Aorta (tissue), 5 donors: ENCODE measurements around the gene LRRC8B. TPM values are rescaled to one million over a fixed set of nuclear protein-coding genes. Genes with fewer than 3 reads are reported as not detected.
"Not testable (repeated sequence)": the region's sequence is repeated elsewhere in the genome, so short reads cannot be mapped to it uniquely, and the experiment has no call there.

ENCODE experiments used
- ATAC-seq: fragments of 200-7000 bp; cut with Tn5 transposase; one replicate; pipeline ENCODE4 v1.9.1; 2022; ENCODE audit warnings: moderate library complexity; ENCODE audit not compliant: low FRiP score
- DNase-seq, 2 donors: peaks; one replicate each; pipeline ENCODE4 v3.0.0-alpha.2; 2020
- H3K27ac ChIP-seq, 2 donors: one replicate each; pipeline ENCODE4 v1.5.1; 2013; ENCODE audit warnings: low read length in 2 of 2, mild to moderate bottlenecking in 2 of 2, moderate library complexity in 2 of 2, control low read depth in 1 of 2, inconsistent platforms in 1 of 2, low read depth in 1 of 2
- H3K27me3 ChIP-seq, 2 donors: one replicate each; pipeline ENCODE4 v1.6.1; 2013; ENCODE audit warnings: control low read depth in 1 of 2, low read length in 1 of 2, mild to moderate bottlenecking in 1 of 2, moderate library complexity in 1 of 2; ENCODE audit not compliant: insufficient read depth in 2 of 2, control insufficient read depth in 1 of 2
- H3K36me3 ChIP-seq, 2 donors: one replicate each; pipeline ENCODE4 v1.6.1; 2013; ENCODE audit warnings: control low read depth in 1 of 2, low read length in 1 of 2, mild to moderate bottlenecking in 1 of 2; ENCODE audit not compliant: insufficient read depth in 2 of 2, control insufficient read depth in 1 of 2
- H3K4me1 ChIP-seq, 2 donors: one replicate each; pipeline ENCODE4 v1.6.1; 2013; ENCODE audit warnings: low read length in 2 of 2, control low read depth in 1 of 2, mild to moderate bottlenecking in 1 of 2, moderate library complexity in 1 of 2; ENCODE audit not compliant: insufficient read depth in 2 of 2, control insufficient read depth in 1 of 2
- H3K4me3 ChIP-seq, 2 donors: one replicate each; pipeline ENCODE4 v1.5.1; 2013; ENCODE audit warnings: low read length in 2 of 2, control low read depth in 1 of 2, mild to moderate bottlenecking in 1 of 2
- H3K9me3 ChIP-seq: one replicate; pipeline ENCODE4 v1.6.1; 2013; ENCODE audit warnings: mild to moderate bottlenecking, low read length; ENCODE audit not compliant: control insufficient read depth
- WGBS, 2 donors: extraction: QIAGEN DNeasy Blood & Tissue Kit; methylation state at CpG; one replicate each; pipeline ENCODE4 v1.1.7; 2013; 5-methylcytosine and 5-hydroxymethylcytosine counted together
- intact Hi-C, 2 donors: fragments of 100-400 bp; cut with DNase I; formaldehyde crosslinking; loops; one replicate each; pipeline versions ENCODE4 v1.14.2 to v1.15.0; 2022
- polyA plus RNA-seq, 2 donors: library from polyadenylated mRNA; stranded (reverse); fragments of 200-250 nt; gene quantifications; one replicate each; pipeline ENCODE4 v1.2.3, GENCODE V29; 2013
- total RNA-seq, 2 donors: library from RNA; stranded (reverse); fragmentation: NEBNext Ultra II Directional; extraction: Animal tissue kit (Norgen Biotek cat#: 25700); gene quantifications; one replicate each; pipeline ENCODE4 v1.2.1, GENCODE V29; 2021
- donor health status: healthy with polysubstance abuse.
- donor health status: Bipolar disorder and iron deficiency.
- donor health status: DM: no; HTN: no; CAD: no.
- donor health status: DM: no; HTN: no; CAD: no.
- donor health status: DM: yes; HTN: yes; CAD: no.

Gene LRRC8B
- total and polyA plus RNA-seq, 4 donors: 0.72 to 5.9 (median 2.6) TPM

DNA sequence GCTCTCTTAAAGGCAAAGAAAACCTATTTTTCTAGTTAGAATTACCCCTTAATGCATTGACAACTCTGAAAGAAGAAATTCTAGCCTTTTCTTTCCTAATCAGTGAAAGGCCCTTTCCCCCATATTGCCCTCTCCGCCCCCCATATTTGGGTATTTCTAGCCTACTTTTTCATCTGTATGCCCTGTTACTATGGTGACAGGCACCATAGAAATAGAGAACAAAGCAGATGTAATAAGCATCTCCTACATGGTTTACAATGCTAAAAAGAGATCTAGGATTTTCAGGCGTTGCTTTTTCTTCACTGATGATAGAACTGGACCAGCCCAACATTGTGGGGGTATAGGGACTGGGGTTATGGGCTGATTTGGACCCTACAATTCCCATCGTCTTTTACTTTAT is 14.5 kb downstream of the LRRC8B start:
- no peaks in the 10 kb centered on the region for H3K9me3 ChIP-seq
- WGBS, 2 donors: 85 to 91% methylated on average over 3 of the region's 3 CpGs
- no peak overlapping the region for H3K4me3 ChIP-seq
- H3K27me3 ChIP-seq: no peaks in the 10 kb centered on the region
- intact Hi-C loops: loop anchor here in 1 of 2 donors (10.0 kb wide), 1 partner anchor 56 kb away; no protein-coding TSS in a partner anchor
- peaks cover 0 to 1% of the 10 kb centered on the region in 2 donors for H3K4me1 ChIP-seq
- DNase-seq (no peak), ATAC-seq (no peak)
- no peaks in the 10 kb centered on the region for H3K36me3 ChIP-seq
- no peak overlapping the region for H3K27ac ChIP-seq

DNA sequence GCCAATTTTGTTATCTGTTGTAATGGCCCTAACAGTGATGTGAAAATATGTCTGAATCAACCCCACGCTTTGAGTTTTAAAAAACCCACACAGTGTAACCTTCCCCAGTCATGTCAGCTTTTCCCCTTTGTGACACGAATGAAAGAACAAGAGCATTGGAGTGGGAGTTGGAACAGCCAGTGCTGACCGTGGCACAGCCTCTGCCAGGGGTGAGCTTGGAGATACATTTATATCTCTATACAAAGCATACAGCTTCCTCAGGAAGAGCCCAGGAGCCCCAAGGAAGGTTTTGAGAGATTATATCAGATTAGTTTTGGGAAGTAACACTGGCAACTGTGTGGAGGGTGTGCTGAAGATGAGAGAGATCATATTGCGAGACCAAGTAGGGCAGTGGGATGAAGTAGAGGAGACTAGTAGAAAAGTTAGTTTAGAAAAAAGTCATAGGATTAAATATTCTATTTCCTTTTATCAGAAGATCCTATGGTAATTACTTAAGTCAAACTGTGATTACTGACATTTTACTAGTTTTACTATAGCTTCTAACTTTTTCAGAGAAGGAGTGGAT is 15.9 kb downstream of the LRRC8B start:
- H3K27me3 ChIP-seq: no peaks in the 10 kb centered on the region
- no peak for ATAC-seq
- H3K9me3 ChIP-seq: no peaks in the 10 kb centered on the region
- 76% methylated on average over 4 of the region's 4 CpGs for WGBS, 2 donors
- no peak overlapping the region for H3K4me3 ChIP-seq
- no peaks in the 10 kb centered on the region for H3K36me3 ChIP-seq
- no peak overlapping the region for H3K27ac ChIP-seq
- intact Hi-C loops: no loop called here
- peaks cover 0 to 1% of the 10 kb centered on the region in 2 donors for H3K4me1 ChIP-seq
- DNase-seq: no peak

DNA sequence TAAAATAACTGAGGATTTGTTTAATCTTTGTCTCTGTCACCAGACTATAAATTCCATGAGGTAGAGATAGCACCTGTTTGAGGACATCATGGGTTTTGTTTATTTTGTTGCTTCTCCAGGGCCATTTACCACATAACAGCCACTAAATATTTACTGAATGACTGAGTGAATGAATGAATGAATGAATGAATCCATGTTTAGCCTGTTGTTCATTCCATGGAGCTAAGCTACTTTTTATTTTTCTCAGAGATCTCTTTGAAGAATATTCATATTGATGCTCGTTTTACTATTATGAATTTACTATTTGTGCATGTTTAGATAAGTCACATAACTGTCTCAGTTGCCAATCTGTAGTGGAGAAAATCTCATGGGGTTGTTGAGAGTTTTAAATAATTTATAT is 17.7 kb downstream of the LRRC8B start:
- peaks cover 0 to 1% of the 10 kb centered on the region in 2 donors for H3K4me1 ChIP-seq
- H3K9me3 ChIP-seq: no peaks in the 10 kb centered on the region
- no peak for DNase-seq
- H3K36me3 ChIP-seq: no peaks in the 10 kb centered on the region
- ATAC-seq: no peak
- intact Hi-C loops: no loop called here
- no peaks in the 10 kb centered on the region for H3K27me3 ChIP-seq
- H3K4me3 ChIP-seq: no peak overlapping the region
- WGBS, 2 donors: 88 to 90% methylated on average over 1 of the region's 1 CpG
- H3K27ac ChIP-seq: no peak overlapping the region

DNA sequence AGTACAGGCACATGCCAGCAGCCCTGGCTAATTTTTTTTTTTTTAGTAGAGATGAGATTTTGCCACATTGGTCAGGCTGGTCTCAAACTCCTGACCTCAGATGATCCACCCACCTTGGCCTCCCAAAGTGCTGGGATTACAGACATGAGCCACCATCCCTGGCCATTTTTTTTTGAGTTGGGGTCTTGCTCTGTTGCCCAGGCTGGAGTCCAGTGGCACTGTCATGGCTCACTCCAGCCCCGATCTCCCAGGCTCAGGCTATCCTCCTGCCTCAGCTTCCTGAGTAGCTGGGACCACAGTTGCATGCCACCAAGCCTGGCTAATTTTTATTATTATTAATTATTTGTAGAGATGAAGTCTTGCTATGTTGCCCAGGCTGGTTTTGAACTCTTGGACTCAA is 19.0 kb downstream of the LRRC8B start:
- intact Hi-C loops, H3K27me3 ChIP-seq, H3K27ac ChIP-seq, DNase-seq, ATAC-seq, H3K4me3 ChIP-seq, H3K9me3 ChIP-seq, H3K36me3 ChIP-seq, H3K4me1 ChIP-seq: not testable (repeated sequence)
- 91 to 96% methylated on average over 1 of the region's 1 CpG for WGBS, 2 donors

DNA sequence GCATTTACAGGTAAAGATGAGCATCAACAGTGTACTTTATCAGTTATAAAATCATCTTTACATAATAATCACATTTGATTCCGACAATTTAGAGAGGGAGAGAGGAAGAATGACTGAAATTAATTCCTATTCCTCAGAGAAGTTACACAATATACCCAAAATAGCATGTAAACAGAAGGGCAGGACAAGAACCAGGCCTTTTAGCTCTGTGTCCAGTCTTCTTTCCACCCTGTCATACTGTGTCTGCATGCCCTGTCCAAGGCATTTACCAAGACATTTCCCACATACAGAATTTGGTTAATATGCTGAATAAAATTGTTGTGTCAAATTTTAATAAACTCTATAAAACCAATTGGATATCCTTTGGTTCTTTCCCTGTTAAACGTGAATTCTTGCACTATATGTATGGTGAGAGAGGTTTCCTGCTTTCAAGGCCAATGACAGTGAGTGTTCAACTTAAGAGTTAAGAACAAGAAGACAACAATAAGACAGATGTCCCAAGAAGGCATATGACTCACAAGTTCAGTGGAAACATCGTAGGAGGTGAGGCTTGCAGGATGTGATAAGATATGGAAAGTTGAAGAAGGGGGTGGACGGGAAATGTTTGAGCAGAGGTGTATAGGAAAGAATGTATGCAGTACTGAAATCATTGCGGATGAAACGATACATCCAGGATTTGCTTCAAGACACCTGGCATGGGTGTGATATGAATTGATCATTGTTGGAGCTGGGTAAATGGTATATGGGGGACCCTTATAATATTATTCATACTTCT is 20.8 kb downstream of the LRRC8B start:
- H3K9me3 ChIP-seq: no peaks in the 10 kb centered on the region
- no peak overlapping the region for H3K4me3 ChIP-seq
- DNase-seq (no peak), ATAC-seq (no peak)
- H3K36me3 ChIP-seq: no peaks in the 10 kb centered on the region
- H3K27ac ChIP-seq: no peak overlapping the region
- peaks cover 1 to 3% of the 10 kb centered on the region in 2 donors for H3K4me1 ChIP-seq
- 75 to 81% methylated on average over 6 of the region's 6 CpGs for WGBS, 2 donors
- H3K27me3 ChIP-seq: no peaks in the 10 kb centered on the region
- intact Hi-C loops: no loop called here

DNA sequence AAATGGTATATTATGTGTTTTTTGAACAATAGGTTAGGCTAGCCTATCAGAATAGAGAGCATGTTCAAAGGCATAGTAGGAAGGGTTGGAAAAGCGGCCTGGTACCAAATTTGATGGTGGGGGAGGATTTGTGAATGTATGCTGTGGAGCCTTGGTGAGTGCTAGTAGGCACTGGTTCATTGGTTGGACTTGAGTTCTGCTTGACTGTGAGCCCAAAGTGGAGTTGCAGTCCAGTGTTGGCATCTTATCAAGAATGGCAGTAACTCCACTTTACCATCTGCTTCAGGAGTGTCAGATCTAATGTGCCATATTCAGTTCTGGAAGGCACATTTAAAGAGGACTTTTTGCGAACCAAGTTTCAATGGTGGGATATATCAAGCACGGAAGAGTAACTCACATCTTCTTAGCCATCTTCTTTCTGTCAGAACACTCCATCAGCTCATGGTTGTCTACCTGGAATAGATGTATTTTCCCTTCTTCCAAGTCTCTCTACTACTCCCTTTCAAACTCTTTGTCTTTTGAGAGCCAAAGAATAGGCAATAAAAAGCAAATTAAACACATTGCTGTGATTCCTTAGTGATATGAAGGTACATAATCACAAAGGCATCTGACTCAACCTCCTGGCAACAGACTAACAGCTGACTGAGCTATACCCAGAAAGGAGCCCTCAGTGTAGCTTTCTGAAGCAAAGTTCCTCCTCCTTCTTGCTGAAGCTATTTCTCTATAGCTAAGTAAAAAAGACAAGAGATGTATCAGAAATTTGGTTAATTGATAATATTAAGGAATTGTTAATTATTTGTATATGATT is 21.7 kb downstream of the LRRC8B start:
- H3K27ac ChIP-seq: no peak overlapping the region
- peaks cover 1 to 3% of the 10 kb centered on the region in 2 donors for H3K4me1 ChIP-seq
- no peak overlapping the region for H3K4me3 ChIP-seq
- ATAC-seq: no peak
- no peak for DNase-seq
- intact Hi-C loops: no loop called here
- WGBS, 2 donors: 94 to 97% methylated on average over 3 of the region's 3 CpGs
- H3K36me3 ChIP-seq: no peaks in the 10 kb centered on the region
- no peaks in the 10 kb centered on the region for H3K9me3 ChIP-seq
- no peaks in the 10 kb centered on the region for H3K27me3 ChIP-seq

DNA sequence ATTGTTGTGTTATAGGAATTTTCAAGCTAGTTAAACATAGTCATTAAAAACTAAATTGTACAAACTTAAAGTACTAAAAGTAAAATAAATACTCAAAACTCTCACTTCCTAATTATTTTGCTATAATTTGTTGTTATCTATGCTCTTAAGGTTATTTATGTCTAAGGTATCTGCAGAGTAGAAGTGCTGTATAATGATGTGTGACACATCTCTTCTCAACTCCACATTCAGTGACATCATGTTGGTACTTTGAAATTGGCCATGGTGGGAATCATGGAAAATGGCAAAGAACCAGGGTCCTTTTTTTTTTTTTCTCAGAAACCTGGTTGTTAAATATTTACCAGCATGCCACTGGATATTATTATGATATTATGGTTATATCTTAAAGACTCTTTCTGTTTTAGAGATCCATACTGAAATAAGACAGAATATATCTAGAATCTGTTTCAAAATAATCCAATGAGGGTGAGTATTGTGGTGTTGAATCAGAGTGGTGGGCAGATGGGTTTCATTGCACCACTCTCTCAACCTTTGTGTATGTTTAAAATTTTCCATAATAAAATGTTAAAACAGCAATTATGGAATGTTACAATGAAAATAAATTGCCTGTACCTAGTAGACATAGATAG is 22.4 kb downstream of the LRRC8B start:
- no peak overlapping the region for H3K27ac ChIP-seq
- H3K36me3 ChIP-seq: no peaks in the 10 kb centered on the region
- no peak overlapping the region for H3K4me3 ChIP-seq
- H3K9me3 ChIP-seq: no peaks in the 10 kb centered on the region
- ATAC-seq (no peak), DNase-seq (no peak)
- intact Hi-C loops: no loop called here
- no peaks in the 10 kb centered on the region for H3K27me3 ChIP-seq
- H3K4me1 ChIP-seq: peaks cover 1 to 3% of the 10 kb centered on the region in 2 donors

DNA sequence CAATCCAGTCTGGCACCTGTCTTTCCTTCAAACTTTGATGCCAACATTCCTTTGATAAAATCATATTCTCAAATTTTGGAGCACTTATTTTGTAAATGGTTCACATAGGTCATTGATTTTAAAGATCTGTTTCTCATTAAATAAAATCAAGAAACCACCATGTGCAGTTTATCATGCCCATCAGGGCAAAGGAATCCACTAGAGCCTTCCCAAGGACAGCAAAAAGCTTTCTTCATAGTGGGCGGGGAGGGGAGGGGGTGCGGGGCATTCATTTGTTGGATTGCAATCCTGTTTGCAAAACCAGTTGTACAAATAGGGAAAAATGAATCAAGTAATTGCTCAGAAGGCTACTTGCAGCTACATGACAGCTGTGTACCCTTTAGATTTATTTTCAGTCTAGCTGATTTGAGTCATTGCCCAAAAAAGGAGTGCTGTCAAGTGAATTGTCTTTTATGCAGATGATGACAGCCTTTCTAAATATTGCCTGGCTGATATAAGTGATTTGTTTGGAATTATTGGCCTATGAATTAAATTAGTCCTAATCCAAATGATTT is 23.0 kb downstream of the LRRC8B start:
- Histone ChIP-seq H3K9me3 (no peaks in the 10 kb centered on the region), H3K4me3 (no peak overlapping the region), H3K36me3 (no peaks in the 10 kb centered on the region), H3K27me3 (no peaks in the 10 kb centered on the region), H3K4me1 (peaks cover 1 to 3% of the 10 kb centered on the region in 2 donors), H3K27ac (no peak overlapping the region)
- intact Hi-C loops: no loop called here
- DNase-seq (no peak), ATAC-seq (peak; percentile 39)
- WGBS, 2 donors: 58 to 66% methylated on average over 2 of the region's 2 CpGs
